ENCODE measurements around the gene CD55.

The CD55 gene, protein sequence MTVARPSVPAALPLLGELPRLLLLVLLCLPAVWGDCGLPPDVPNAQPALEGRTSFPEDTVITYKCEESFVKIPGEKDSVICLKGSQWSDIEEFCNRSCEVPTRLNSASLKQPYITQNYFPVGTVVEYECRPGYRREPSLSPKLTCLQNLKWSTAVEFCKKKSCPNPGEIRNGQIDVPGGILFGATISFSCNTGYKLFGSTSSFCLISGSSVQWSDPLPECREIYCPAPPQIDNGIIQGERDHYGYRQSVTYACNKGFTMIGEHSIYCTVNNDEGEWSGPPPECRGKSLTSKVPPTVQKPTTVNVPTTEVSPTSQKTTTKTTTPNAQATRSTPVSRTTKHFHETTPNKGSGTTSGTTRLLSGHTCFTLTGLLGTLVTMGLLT

DNA sequence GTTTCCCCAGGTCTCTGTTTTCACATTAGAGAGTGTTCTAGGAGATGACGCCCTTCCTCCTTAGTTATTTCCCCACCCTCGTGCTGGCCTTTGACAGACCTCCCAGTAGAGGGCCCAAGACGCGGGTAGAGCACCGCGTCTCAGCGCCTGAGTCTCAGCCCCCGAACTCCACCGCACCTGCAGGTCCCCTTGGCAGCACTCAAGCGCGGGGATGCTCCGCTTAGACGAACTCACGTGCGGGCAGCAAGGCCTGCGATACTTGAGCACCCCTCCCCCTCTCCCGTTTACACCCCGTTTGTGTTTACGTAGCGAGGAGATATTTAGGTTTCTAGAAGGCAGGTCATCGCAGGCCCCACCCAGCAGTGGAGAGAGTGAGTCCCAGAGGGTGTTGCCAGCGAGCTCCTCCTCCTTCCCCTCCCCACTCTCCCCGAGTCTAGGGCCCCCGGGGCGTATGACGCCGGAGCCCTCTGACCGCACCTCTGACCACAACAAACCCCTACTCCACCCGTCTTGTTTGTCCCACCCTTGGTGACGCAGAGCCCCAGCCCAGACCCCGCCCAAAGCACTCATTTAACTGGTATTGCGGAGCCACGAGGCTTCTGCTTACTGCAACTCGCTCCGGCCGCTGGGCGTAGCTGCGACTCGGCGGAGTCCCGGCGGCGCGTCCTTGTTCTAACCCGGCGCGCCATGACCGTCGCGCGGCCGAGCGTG lies at the start of gene CD55:
Gene CD55, plus strand, starts transcription at position 600 of the 711 bp plus-strand sequence. Its CDS starts 88 bp downstream, at position 688.
- no peaks in the 10 kb centered on the region for H3K9me3 Mint-ChIP-seq

DNA sequence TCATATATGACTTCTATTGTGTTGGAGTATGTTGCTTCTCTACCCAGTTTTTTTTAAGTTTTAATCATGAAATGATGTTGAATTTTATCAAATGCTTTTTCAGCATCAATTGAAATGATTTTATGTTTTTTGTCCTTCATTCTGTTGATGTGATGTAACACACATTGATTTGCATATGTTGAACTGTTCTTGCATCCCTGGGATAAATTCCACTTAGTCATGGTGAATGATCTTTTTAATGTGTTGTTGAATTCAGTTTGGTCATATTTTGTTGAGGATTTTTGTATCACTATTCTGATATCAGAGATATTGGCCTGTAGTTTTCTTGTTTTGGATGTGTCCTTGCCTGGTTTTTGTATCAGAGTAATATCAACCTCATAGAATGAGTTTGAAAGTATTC lies 46.6 kb upstream of the CD55 start:
- Mint-ChIP-seq H3K27ac (no peak overlapping the region), H3K4me3 (no peak overlapping the region), H3K4me1 (peaks cover 9% of the 10 kb centered on the region), H3K36me3 (no peaks in the 10 kb centered on the region), H3K9me3 (peaks cover 20% of the 10 kb centered on the region), H3K27me3 (no peaks in the 10 kb centered on the region)
- ATAC-seq, result no peak

More for the DNA sequence above, at the start of gene CD55:
- Mint-ChIP-seq H3K27me3 (no peaks in the 10 kb centered on the region), H3K4me3 (peak within 1 kb of the TSS; percentile 94), H3K4me1 (peaks cover 24% of the 10 kb centered on the region), H3K36me3 (peaks cover 12% of the 10 kb centered on the region), H3K27ac (peak within 1 kb of the TSS; percentile 97)
- peak; percentile 98 for ATAC-seq

DNA sequence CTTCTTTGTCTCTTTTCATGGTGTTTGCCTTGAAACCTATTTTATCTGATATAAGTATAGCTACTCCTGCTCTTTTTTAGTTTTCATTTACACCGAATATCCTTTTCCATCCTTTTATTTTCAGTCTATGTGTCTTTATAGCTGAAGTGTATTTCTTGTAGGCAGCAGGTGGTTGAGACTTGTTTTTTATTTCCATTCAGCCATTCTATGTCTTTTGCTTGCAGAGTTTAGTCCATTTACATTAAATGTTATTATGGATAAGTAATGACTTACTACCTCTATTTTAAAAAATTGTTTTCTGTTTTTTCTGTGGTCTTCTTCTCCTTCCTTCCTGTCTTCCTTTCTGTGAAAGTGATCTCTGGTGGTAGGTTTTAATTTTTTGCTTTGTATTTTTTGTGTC lies 45.0 kb upstream of the CD55 start:
- Mint-ChIP-seq H3K4me1 (peaks cover 12% of the 10 kb centered on the region), H3K4me3 (no peak overlapping the region), H3K36me3 (no peaks in the 10 kb centered on the region), H3K9me3 (peaks cover 20% of the 10 kb centered on the region), H3K27ac (no peak overlapping the region), H3K27me3 (no peaks in the 10 kb centered on the region)
- ATAC-seq, result no peak

DNA sequence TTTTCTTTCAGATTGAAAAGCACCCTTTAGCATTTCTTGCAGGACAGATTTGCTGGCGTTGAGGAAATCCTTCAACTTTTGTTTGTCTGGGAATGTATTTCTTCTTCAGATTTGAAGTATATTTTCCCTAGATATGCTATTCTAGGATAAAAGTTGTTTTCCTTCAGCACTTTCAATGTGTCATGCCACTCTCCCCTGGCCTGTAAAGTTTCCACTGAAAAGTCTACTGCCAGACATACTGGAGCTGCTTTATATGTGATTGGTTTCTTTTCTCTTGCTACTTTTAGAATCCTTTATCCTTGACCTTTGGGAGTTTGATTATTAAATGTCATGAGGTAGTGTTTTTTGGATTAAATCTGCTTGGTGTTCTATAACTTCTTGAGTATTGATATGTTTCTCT lies 44.2 kb upstream of the CD55 start:
- Mint-ChIP-seq H3K36me3 (no peaks in the 10 kb centered on the region), H3K9me3 (peaks cover 16% of the 10 kb centered on the region), H3K27me3 (no peaks in the 10 kb centered on the region), H3K27ac (no peak overlapping the region), H3K4me1 (peaks cover 20% of the 10 kb centered on the region), H3K4me3 (no peak overlapping the region)
- ATAC-seq, result no peak

DNA sequence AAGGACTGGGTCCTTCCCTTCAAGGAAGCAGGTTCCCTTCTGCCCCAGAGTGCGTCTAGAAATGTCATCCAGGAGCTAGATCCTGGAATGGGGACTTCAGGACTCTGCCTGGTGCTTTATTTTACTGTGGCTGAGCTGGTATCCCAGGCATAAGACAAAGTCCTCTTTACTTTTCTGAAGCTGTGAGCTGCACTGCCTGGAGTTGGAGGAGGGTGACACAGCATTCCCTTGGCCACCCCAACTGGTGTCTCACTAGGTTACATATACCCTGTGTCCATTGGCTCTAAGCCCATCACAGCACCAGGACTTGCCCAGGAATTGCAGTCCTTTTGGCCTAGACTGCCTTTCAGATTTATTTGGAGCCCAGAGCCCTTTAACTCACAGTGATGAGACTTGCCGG lies 41.8 kb upstream of the CD55 start:
- peaks cover 28% of the 10 kb centered on the region for H3K4me1 Mint-ChIP-seq

DNA sequence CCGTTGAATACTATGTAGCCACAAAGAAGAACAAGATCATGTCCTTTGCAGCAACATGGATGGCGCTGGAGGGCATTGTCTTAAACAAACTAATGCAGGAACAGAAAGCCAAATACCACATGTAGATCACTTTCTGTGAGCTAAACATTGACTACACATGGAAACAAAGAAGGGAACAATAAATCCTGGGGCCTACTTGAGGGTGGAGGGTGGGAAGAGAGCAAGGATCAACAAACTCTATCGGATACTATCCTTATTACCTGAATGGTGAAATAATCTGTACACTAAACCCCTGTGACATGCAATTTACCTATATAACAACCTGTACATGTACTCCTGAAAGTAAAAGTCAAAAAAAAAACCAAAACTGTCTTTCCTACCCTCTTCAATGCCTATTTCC lies 40.8 kb upstream of the CD55 start:
- Mint-ChIP-seq H3K27ac (no peak overlapping the region), H3K36me3 (no peaks in the 10 kb centered on the region), H3K4me1 (peaks cover 28% of the 10 kb centered on the region), H3K4me3 (no peak overlapping the region), H3K27me3 (no peaks in the 10 kb centered on the region), H3K9me3 (peaks cover 5% of the 10 kb centered on the region)
- no peak for ATAC-seq

More for the DNA sequence above, 41.8 kb upstream of the CD55 start:
- Mint-ChIP-seq H3K9me3 (peaks cover 11% of the 10 kb centered on the region), H3K27ac (no peak overlapping the region), H3K27me3 (no peaks in the 10 kb centered on the region), H3K4me3 (no peak overlapping the region), H3K36me3 (no peaks in the 10 kb centered on the region)
- ATAC-seq, result no peak

DNA sequence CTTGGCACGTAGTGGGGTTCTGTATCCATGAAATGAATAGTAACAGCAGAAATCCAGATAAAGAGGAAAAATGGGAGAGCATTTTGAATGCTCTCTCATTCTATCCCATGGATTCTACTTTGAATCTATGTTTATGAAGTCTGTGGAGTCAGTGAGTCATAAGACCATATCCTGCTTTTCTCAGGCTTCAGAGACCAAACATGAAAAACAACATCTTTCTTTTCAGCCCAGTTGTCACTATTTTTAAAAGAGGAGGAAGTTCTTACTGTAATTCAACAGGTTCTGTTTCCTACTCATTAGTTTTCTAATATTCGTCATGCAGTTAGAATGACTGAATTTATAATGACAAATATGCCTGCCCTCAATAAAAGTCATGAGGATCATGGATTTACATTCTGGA lies 39.4 kb upstream of the CD55 start:
- Mint-ChIP-seq H3K27me3 (no peaks in the 10 kb centered on the region), H3K9me3 (no peaks in the 10 kb centered on the region), H3K36me3 (no peaks in the 10 kb centered on the region), H3K27ac (no peak overlapping the region), H3K4me1 (peaks cover 25% of the 10 kb centered on the region), H3K4me3 (no peak overlapping the region)
- ATAC-seq, result no peak

DNA sequence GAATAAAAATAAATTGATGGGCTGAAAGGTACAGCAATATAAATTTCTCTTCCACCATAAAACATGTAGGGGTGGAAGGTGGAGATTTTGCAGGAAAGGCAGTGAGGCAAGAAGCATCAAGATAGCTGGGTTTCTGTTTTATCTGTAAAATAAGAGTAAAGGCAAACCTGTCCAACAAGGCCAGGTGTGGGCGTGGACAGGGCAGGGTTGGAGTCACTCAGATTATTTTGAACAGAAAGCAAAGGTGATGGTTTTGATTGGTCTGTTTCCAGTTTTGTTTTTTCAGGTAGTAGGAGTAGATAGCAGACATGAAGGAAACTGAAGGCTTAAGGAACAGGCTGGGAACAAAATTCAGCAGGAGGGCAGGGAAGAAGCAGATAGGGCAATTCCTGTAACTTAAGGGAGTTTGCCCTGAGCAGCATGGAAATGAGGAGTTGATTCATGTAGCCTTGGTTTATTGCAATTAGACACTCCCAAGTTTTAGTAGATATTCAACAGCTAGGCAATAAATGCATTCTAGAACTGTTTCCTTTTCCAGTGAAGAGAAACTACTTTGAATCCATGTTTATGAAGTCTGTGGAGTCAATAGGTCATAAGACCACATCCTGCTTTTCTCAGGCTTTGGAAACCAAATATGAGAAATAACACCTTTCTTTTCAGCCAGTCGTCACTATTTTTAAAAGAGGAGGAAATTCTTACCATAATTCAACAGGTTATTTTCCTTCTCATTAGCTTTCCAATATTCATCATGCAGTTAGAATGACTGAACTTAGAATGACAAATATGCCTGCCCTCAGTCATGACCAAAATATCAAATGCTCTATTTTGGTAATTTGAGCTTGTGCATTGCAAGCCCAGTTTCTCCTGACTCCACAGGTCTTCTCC lies 38.7 kb upstream of the CD55 start:
- Mint-ChIP-seq H3K36me3 (no peaks in the 10 kb centered on the region), H3K27me3 (no peaks in the 10 kb centered on the region), H3K4me1 (peaks cover 19% of the 10 kb centered on the region), H3K27ac (no peak overlapping the region), H3K4me3 (no peak overlapping the region), H3K9me3 (no peaks in the 10 kb centered on the region)
- no peak for ATAC-seq

DNA sequence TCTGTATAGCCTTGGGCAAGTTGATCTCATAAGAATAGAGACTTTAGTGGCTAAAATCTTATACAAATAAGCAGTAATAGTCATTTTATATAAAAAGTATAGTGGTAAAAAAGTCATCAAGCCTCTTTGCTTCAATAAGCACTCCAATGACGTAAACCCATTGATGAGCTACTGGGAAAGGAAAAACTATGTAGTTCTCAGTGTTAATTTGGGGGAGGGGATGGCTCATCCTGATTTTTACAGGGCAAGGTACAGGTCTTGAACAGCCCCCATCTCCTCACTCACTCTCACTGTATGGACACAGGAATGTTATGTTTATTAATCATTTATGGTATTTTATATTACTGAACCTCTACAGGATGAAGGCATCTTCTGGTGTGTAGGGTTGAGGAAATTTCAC lies 38.1 kb upstream of the CD55 start:
- no peak overlapping the region for H3K4me3 Mint-ChIP-seq
- H3K36me3 Mint-ChIP-seq, result no peaks in the 10 kb centered on the region

DNA sequence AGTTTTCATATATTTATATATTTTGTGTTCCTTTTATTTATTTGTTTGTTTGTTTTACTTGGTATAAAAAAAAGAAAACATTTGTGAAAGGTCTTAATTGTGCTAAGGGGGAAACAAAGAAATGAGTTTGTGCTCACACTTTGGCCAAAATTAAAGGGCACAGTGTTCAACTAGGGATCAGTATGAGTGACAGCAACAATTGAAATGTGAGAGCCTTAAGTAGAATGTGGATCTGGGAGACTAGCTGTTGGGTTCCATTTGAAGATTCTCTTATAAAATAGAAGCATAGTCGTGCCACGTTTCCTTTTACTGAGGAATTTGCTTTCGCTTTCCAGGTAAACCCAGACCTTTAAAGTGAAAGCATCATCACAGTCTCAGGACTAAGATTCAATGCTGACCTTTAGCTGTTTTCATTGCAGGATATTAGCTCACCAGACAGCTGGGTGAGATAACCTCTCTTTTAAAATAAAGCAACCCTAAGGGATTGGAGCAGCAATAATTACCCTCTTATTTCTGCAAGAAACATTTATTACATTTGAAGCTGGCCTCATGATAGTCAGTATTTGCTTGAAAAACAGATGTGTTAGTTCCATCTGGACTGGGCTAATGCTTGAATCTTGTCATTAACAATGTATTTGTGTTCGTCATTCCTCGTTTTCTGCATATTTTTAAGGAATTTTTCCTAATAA lies 37.1 kb upstream of the CD55 start:
- peaks cover 19% of the 10 kb centered on the region for H3K4me1 Mint-ChIP-seq
- H3K36me3 Mint-ChIP-seq, result no peaks in the 10 kb centered on the region
- H3K9me3 Mint-ChIP-seq, result no peaks in the 10 kb centered on the region
- H3K27me3 Mint-ChIP-seq, result no peaks in the 10 kb centered on the region
- no peak overlapping the region for H3K4me3 Mint-ChIP-seq
- no peak for ATAC-seq
- no peak overlapping the region for H3K27ac Mint-ChIP-seq

More for the DNA sequence above, 38.1 kb upstream of the CD55 start:
- Mint-ChIP-seq H3K4me1 (peaks cover 19% of the 10 kb centered on the region), H3K27ac (no peak overlapping the region), H3K9me3 (no peaks in the 10 kb centered on the region), H3K27me3 (no peaks in the 10 kb centered on the region)
- no peak for ATAC-seq

DNA sequence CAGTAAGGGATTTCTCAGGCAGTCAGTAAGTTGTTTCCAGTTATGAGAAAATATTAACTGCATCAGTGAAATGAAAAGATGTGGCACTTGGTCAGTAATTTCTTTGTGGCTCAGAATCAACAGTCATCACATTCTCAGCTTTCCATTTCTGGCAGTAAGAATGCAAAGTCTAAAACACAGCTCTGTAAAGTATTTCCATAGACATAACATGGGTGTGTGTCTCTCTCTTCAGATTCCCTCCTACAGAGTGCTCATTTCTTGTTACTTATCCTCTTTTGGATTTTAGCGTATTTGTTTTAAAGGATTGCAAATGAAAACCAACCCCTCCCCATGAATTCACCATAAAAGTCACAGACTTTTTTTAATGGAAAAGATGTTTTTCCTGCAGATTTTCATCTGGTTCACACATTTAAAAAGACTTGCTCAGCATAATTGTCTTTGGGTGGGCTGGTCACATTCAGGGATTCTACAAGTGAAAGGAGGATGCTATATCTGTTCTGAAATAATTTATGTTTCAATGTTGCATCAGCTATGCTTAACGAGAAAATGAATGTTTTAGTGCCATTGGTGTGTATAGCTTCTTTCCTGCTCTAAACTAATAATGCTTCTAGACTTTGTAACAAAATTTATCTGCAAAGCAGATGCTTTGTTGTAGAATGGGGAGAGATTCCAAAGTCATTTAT lies 34.6 kb upstream of the CD55 start:
- Mint-ChIP-seq H3K4me1 (peaks cover 11% of the 10 kb centered on the region), H3K27ac (no peak overlapping the region), H3K9me3 (peaks cover 10% of the 10 kb centered on the region), H3K36me3 (peaks cover 13% of the 10 kb centered on the region), H3K27me3 (no peaks in the 10 kb centered on the region), H3K4me3 (no peak overlapping the region)
- ATAC-seq, result no peak

DNA sequence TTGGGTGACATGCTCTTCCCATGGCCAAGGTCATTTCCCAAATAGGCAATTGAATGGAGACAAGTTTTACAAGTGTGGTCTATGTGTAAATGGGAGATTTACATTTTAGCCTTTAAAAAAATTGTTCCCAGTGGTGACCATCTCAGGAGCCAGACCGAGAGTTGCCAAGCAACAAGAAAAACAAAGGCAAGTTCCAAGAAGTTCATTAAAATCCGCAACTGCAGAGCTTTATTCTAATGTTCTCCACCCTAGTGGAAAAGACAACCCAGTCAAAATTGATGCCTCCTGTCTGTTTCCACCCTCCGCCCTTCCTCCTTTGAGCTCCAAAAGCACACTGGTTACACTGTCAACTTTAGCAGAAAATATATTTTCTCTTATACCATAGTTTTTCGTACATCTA lies 33.2 kb upstream of the CD55 start:
- H3K9me3 Mint-ChIP-seq, result peaks cover 15% of the 10 kb centered on the region
- no peak for ATAC-seq
- H3K27me3 Mint-ChIP-seq, result no peaks in the 10 kb centered on the region
- H3K4me3 Mint-ChIP-seq, result no peak overlapping the region
- no peak overlapping the region for H3K27ac Mint-ChIP-seq
- peaks cover 21% of the 10 kb centered on the region for H3K36me3 Mint-ChIP-seq
- no peaks in the 10 kb centered on the region for H3K4me1 Mint-ChIP-seq

DNA sequence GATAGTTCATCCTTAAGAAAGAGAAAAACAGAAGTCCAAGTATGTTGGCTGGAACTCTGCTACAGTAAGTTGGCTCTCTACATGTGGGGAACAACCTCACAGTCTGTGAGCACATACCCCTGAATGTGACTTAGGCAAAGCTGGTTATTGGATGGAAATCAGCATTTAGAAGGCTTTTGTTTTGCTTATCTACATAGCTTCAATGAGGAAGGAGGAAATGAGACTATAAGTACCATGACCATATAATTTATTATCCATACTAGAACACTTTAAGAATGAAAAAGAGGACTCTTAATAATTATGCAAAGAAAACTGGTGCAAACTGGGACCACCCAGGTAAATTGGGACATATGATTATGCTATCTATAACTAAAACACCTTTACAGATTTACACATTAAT lies 31.7 kb upstream of the CD55 start:
- Mint-ChIP-seq H3K27ac (no peak overlapping the region), H3K4me3 (no peak overlapping the region), H3K4me1 (no peaks in the 10 kb centered on the region), H3K27me3 (no peaks in the 10 kb centered on the region), H3K9me3 (peaks cover 15% of the 10 kb centered on the region), H3K36me3 (peaks cover 21% of the 10 kb centered on the region)
- no peak for ATAC-seq

DNA sequence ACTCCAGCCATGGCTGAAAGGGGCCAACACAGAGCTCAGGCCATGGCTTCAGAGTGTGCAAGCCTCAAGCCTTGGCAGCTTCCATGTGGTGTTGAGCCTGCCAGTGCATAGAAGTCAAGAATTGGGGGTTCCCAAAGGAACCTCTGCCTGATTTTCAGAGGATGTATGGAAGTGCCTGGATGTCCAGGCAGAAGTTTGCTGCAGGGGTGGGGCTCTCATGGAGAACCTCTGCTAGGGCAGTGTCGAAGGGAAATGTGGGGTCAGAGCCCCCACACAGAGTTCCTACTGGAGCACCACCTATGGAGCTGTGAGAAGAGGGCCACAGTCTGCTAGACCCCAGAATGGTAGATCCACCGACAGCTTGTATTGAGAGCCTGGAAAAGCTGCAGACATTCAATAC lies 29.8 kb upstream of the CD55 start:
- peaks cover 17% of the 10 kb centered on the region for H3K9me3 Mint-ChIP-seq
- H3K4me3 Mint-ChIP-seq, result no peak overlapping the region
- no peak overlapping the region for H3K27ac Mint-ChIP-seq
- no peaks in the 10 kb centered on the region for H3K27me3 Mint-ChIP-seq
- H3K4me1 Mint-ChIP-seq, result no peaks in the 10 kb centered on the region
- peaks cover 21% of the 10 kb centered on the region for H3K36me3 Mint-ChIP-seq
- no peak for ATAC-seq

Measured in stimulated activated memory B cell treated with anti-CD40 and anti-IgM and Interleukin-4, amounts not matched to agents 10 μg/mL and 1 μg/mL and 100 μg/mL, for 72 hours (primary cell).